PC-9 (cell line): ENCODE measurements around the gene KATNB1.

Experiments used
- CTCF ChIP-seq: fragments of 200-600 bp; sonication (generic); conservative IDR thresholded peaks from 2 replicates; pipeline ENCODE4 v1.6.1; 2017; ENCODE audit warnings: mixed run types, antibody characterized with exemption, mild to moderate bottlenecking, moderate library complexity
- EZH2 ChIP-seq: fragments of 200-600 bp; sonication (generic); IDR thresholded peaks from 2 replicates; pipeline ENCODE4 v1.8.0; 2017; ENCODE audit warnings: antibody characterized with exemption, low read depth

GRCh38 chr16:57762365-57763040 is 26.9 kb downstream of the KATNB1 start:
- TF ChIP-seq CTCF (no peak), EZH2 (no peak)
